ENCODE data around the gene NPDC1.

DNA sequence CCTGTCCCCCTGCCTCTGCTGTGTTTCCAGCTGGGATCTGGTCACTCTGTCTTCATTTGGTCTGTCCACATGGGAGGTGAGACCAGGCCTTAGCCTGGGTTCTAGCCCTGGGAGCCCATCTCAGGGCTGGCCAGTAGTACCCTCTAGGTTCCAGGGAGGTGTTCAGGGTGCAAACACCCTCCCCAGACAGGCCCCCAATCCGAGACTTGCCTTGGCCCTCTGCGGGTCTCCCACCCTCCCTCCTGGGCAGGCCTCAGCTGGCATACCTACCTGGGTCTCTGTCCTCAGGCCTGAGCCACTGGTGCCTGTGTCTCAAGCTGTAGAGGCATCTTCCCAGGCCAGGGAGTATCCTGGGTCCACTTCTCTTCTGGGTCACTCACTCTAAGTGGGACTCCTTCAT lies 25.3 kb upstream of the NPDC1 start:
- TF ChIP-seq, protein P1, sequence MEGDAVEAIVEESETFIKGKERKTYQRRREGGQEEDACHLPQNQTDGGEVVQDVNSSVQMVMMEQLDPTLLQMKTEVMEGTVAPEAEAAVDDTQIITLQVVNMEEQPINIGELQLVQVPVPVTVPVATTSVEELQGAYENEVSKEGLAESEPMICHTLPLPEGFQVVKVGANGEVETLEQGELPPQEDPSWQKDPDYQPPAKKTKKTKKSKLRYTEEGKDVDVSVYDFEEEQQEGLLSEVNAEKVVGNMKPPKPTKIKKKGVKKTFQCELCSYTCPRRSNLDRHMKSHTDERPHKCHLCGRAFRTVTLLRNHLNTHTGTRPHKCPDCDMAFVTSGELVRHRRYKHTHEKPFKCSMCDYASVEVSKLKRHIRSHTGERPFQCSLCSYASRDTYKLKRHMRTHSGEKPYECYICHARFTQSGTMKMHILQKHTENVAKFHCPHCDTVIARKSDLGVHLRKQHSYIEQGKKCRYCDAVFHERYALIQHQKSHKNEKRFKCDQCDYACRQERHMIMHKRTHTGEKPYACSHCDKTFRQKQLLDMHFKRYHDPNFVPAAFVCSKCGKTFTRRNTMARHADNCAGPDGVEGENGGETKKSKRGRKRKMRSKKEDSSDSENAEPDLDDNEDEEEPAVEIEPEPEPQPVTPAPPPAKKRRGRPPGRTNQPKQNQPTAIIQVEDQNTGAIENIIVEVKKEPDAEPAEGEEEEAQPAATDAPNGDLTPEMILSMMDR (conservative IDR thresholded peaks at IDR 0.05 in 1 of 2, IDR thresholded peaks at IDR 0.05 in 1 of 2; ENCODE audit: low read depth in 1 of 2, low read length in 2 of 2) = no peak
- TF ChIP-seq EZH2 (IDR thresholded peaks at IDR 0.05; ENCODE audit: low read length, missing control alignments) = no peak
